ENCODE measurements around the gene IMPG2. TPM values are rescaled to one million over a fixed set of nuclear protein-coding genes. Genes with fewer than 3 reads are reported as not detected.

Gene IMPG2
- total and polyA plus RNA-seq, 2 donors (not counting 1 experiment from before 2014, with no cell fraction given) = 0.21 to 0.44 TPM

DNA sequence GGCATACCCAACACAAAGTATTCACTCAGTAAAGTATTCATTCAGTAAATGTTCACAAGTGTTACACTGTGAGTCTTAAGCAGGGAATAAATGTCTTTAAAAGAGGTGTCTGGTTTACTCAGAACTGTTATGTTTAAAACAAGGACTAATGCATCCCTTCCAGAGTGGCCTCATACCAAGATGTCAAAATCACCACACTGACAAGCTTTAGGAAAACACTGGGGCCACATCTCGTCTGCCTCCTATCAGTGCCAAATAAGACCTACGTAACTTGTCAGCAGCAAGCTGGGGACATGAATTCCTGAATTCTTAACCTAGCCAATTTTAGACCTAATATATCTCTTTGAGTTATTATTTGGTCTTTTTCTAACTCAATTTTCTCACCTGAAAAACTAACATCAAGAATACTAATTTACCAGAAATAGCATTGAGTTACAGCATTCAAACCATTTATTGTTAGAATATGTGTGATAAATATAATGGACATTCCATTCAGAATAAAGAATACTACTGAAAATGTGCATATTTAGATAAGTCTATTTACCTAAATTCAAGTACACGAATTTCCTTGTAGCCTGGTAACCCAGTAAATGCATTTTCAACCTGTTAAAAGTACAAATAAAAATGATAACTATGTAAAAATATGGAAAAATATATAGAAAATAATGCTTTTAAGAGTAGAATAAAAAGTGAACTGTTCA lies 51.3 kb downstream of the IMPG2 start:
- H4K20me1 ChIP-seq (ENCODE audit: control insufficient read depth, insufficient read depth, low read length, poor library complexity, severe bottlenecking) = no peaks in the 10 kb centered on the region
- H3K27ac Mint-ChIP-seq = no peak overlapping the region
- H3K9ac ChIP-seq (ENCODE audit: low read length) = no peak overlapping the region
- H3K79me2 ChIP-seq (ENCODE audit: control insufficient read depth, insufficient read depth, low read length) = no peaks in the 10 kb centered on the region
- ATAC-seq (ENCODE audit: low read depth) = no peak
- ChIA-PET POLR2A (no interaction called here), CTCF (no interaction called here)
- DNase-seq = no peak
- H3K36me3 ChIP-seq (replicated peaks in 1 of 2; ENCODE audit: control extremely low read depth in 1 of 2, control insufficient read depth in 1 of 2, extremely low read depth in 1 of 2, insufficient read depth in 2 of 2, low read length in 1 of 2) = no peaks in the 10 kb centered on the region
- H3K4me3 Mint-ChIP-seq = no peak overlapping the region
- no peaks in the 10 kb centered on the region for H3K27me3 Mint-ChIP-seq
- no peaks in the 10 kb centered on the region for H3K4me1 ChIP-seq (ENCODE audit: control insufficient read depth in 2 of 2, insufficient read depth in 2 of 2, low read length in 2 of 2)
- H3K4me1 Mint-ChIP-seq = no peaks in the 10 kb centered on the region
- WGBS (ENCODE audit: insufficient coverage) = 100% methylated on average over 1 of the region's 3 CpGs
- H3K9me3 ChIP-seq (ENCODE audit: control extremely low read depth in 1 of 3, control insufficient read depth in 2 of 3, insufficient read depth in 1 of 3, low read length in 2 of 3) = no peaks in the 10 kb centered on the region
- no peak overlapping the region for H3K27ac ChIP-seq (ENCODE audit: low read length in 2 of 2)
- no peak overlapping the region for H3K4me2 ChIP-seq (replicated peaks; ENCODE audit: low read depth, low read length, poor library complexity, severe bottlenecking)
- H3K9me3 Mint-ChIP-seq (ENCODE audit: insufficient read depth) = peaks cover 5% of the 10 kb centered on the region
- no peak overlapping the region for H2AFZ ChIP-seq (ENCODE audit: insufficient read depth, low read depth, low read length, poor library complexity, severe bottlenecking)
- H3K4me3 ChIP-seq (ENCODE audit: control extremely low read depth in 1 of 5, extremely low read depth in 1 of 5, insufficient read depth in 1 of 5, low read depth in 2 of 5, low read length in 4 of 5) = no peak overlapping the region
- intact Hi-C loops (cut with micrococcal nuclease) = no loop called here
- H3K27me3 ChIP-seq (replicated peaks in 1 of 4; ENCODE audit: control extremely low read depth in 1 of 4, control insufficient read depth in 3 of 4, insufficient read depth in 4 of 4, low read length in 3 of 4) = no peaks in the 10 kb centered on the region
- TF ChIP-seq, protein P1, sequence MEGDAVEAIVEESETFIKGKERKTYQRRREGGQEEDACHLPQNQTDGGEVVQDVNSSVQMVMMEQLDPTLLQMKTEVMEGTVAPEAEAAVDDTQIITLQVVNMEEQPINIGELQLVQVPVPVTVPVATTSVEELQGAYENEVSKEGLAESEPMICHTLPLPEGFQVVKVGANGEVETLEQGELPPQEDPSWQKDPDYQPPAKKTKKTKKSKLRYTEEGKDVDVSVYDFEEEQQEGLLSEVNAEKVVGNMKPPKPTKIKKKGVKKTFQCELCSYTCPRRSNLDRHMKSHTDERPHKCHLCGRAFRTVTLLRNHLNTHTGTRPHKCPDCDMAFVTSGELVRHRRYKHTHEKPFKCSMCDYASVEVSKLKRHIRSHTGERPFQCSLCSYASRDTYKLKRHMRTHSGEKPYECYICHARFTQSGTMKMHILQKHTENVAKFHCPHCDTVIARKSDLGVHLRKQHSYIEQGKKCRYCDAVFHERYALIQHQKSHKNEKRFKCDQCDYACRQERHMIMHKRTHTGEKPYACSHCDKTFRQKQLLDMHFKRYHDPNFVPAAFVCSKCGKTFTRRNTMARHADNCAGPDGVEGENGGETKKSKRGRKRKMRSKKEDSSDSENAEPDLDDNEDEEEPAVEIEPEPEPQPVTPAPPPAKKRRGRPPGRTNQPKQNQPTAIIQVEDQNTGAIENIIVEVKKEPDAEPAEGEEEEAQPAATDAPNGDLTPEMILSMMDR (IDR thresholded peaks at IDR 0.05) = no peak
- no peak for TF ChIP-seq EZH2 (IDR thresholded peaks at IDR 0.05; ENCODE audit: borderline replicate concordance, insufficient read depth, low read depth, low read length, poor library complexity, severe bottlenecking)

DNA sequence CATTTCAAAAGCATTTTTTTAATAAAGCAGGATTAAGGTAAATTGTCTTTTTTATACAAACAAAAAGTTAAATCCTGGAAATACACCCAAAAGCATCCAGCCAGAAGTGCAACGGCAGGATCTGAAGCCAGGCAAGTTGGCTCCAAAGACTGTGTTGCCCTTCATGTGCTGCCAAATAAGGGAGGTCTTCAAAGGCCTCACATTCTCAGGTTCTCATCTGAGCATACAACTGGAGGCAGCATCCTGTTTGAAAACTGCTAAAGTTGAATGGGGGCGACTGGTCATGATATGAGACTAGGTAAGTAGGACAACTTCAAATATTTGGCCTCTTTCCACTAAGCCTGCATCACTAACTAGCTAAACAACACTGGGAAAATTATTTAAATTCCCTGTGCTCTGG lies 52.2 kb downstream of the IMPG2 start:
- no peak overlapping the region for H3K27ac Mint-ChIP-seq
- TF ChIP-seq, protein P1 (IDR thresholded peaks at IDR 0.05) = no peak
- TF ChIP-seq EZH2 (IDR thresholded peaks at IDR 0.05; ENCODE audit: borderline replicate concordance, insufficient read depth, low read depth, low read length, poor library complexity, severe bottlenecking) = no peak
- H3K36me3 ChIP-seq (replicated peaks in 1 of 2; ENCODE audit: control extremely low read depth in 1 of 2, control insufficient read depth in 1 of 2, extremely low read depth in 1 of 2, insufficient read depth in 2 of 2, low read length in 1 of 2) = no peaks in the 10 kb centered on the region
- H3K4me3 Mint-ChIP-seq = no peak overlapping the region
- POLR2A ChIA-PET = no interaction called here
- H3K4me1 ChIP-seq (ENCODE audit: control insufficient read depth in 2 of 2, insufficient read depth in 2 of 2, low read length in 2 of 2) = no peaks in the 10 kb centered on the region
- no peak overlapping the region for H3K4me2 ChIP-seq (replicated peaks; ENCODE audit: low read depth, low read length, poor library complexity, severe bottlenecking)
- H3K4me1 Mint-ChIP-seq = no peaks in the 10 kb centered on the region
- H3K27ac ChIP-seq (ENCODE audit: low read length in 2 of 2) = no peak overlapping the region
- H4K20me1 ChIP-seq (ENCODE audit: control insufficient read depth, insufficient read depth, low read length, poor library complexity, severe bottlenecking) = no peaks in the 10 kb centered on the region
- no peaks in the 10 kb centered on the region for H3K79me2 ChIP-seq (ENCODE audit: control insufficient read depth, insufficient read depth, low read length)
- 100% methylated on average over 1 of the region's 2 CpGs for WGBS (ENCODE audit: insufficient coverage)
- intact Hi-C loops (cut with micrococcal nuclease) = no loop called here
- H3K4me3 ChIP-seq (ENCODE audit: control extremely low read depth in 1 of 5, extremely low read depth in 1 of 5, insufficient read depth in 1 of 5, low read depth in 2 of 5, low read length in 4 of 5) = no peak overlapping the region
- CTCF ChIA-PET = no interaction called here
- H3K27me3 ChIP-seq (replicated peaks in 1 of 4; ENCODE audit: control extremely low read depth in 1 of 4, control insufficient read depth in 3 of 4, insufficient read depth in 4 of 4, low read length in 3 of 4) = no peaks in the 10 kb centered on the region
- no peak overlapping the region for H3K9ac ChIP-seq (ENCODE audit: low read length)
- H2AFZ ChIP-seq (ENCODE audit: insufficient read depth, low read depth, low read length, poor library complexity, severe bottlenecking) = no peak overlapping the region
- no peak for DNase-seq
- ATAC-seq (ENCODE audit: low read depth) = no peak
- no peaks in the 10 kb centered on the region for H3K27me3 Mint-ChIP-seq
- peaks cover 5% of the 10 kb centered on the region for H3K9me3 Mint-ChIP-seq (ENCODE audit: insufficient read depth)
- H3K9me3 ChIP-seq (ENCODE audit: control extremely low read depth in 1 of 3, control insufficient read depth in 2 of 3, insufficient read depth in 1 of 3, low read length in 2 of 3) = no peaks in the 10 kb centered on the region
